Cardiac ventricle fibroblast (primary cell): ENCODE data around the gene PALB2. TPM values are rescaled to one million over a fixed set of nuclear protein-coding genes. Genes with fewer than 3 reads are reported as not detected.

Experiments
- total RNA-seq: library from RNA; depleted of rRNA; stranded (reverse); fragments of >200 nt; gene quantifications from 2 replicates; pipeline ENCODE4 v1.2.3, GENCODE V29; 2015

Gene PALB2
- 6.9 and 12.9 TPM in 2 replicates for total RNA-seq

GRCh38 chr16:23640931-23641765, at the start of gene PALB2, which contains the start of gene DCTN5:
TSS of gene PALB2 (minus strand) at chr16:23641310. CDS start at chr16:23641157, 153 bp downstream.
TSS of gene DCTN5 (plus strand) at chr16:23641466. CDS start at chr16:23641543, 77 bp downstream.

GRCh38 chr16:23678430-23679273, 37.5 kb upstream of the PALB2 start, which contains the start of gene PLK1:
TSS of gene PLK1 (plus strand) at chr16:23678889. CDS start at chr16:23678933, 44 bp downstream.

GRCh38 chr16:23595951-23596720, 45.0 kb downstream of the PALB2 start, which contains the start of gene NDUFAB1:
TSS of gene NDUFAB1 (minus strand) at chr16:23596316. CDS start at chr16:23596290, 26 bp downstream.

GRCh38 chr16:23556881-23557778, 84.0 kb downstream of the PALB2 start, which contains the start of the genes EARS2 and UBFD1:
TSS of gene EARS2 (minus strand) at chr16:23557350. CDS start at chr16:23557343, 7 bp downstream.
TSS of gene UBFD1 (plus strand) at chr16:23557727. CDS start at chr16:23557743, 16 bp downstream.

Other genes starting within 250 kb of the PALB2 start
- gene COG7, start 188.1 kb downstream of the PALB2 start, total RNA-seq, result 9.6 and 12.2 TPM in 2 replicates
- 19.1 and 21.3 TPM in 2 replicates for gene GGA2, start 130.8 kb downstream of the PALB2 start, total RNA-seq
- 23.7 and 62.8 TPM in 2 replicates for gene EARS2, start 84.0 kb downstream of the PALB2 start, total RNA-seq
- 120 and 176 TPM in 2 replicates for gene UBFD1, start 83.6 kb downstream of the PALB2 start, total RNA-seq
- gene NDUFAB1, start 45.0 kb downstream of the PALB2 start, total RNA-seq, result 25.5 and 50.5 TPM in 2 replicates
- gene DCTN5, start 156 bp upstream of the PALB2 start, total RNA-seq, result 35.2 and 37.8 TPM in 2 replicates
- gene PLK1, start 37.6 kb upstream of the PALB2 start, total RNA-seq, result 4.1 and 4.4 TPM in 2 replicates
- gene ERN2, start 71.9 kb upstream of the PALB2 start, total RNA-seq, result 0.20 TPM in 1 of 2 replicates, not detected in the other
- not detected in 2 replicates for gene CHP2, start 113.7 kb upstream of the PALB2 start, total RNA-seq
- 0.15 TPM in 1 of 2 replicates, not detected in the other for gene PRKCB, start 194.7 kb upstream of the PALB2 start, total RNA-seq